Measurements from ENCODE around the gene MYLK2.

MYLK2 gene

DNA sequence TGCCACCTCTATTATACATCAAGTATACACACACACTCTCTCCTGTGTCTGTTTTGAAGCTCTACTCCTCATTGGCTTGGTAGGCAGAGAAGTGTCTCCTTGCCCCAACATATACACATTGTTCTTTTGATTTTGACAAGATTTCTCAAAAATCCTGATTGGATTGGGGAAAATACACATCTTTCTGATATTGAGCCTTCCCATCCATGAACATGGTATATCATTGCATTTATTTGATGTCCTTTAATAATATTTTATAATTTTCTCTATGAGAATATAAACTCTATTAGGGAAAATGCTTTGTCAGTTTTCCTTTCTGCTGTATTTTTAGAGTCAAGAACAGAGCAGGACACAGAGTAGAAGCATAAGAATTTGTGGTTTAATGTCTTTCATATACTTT, 58.5 kb downstream of the MYLK2 start:
- Histone ChIP-seq H3K4me1 (ENCODE audit: control insufficient read depth in 2 of 2, insufficient read depth in 1 of 2, low read depth in 1 of 2, low read length in 2 of 2) (no peaks in the 10 kb centered on the region), H4K91ac (ENCODE audit: low read depth, low read length, poor library complexity) (no peak overlapping the region), H2AFZ (ENCODE audit: low read length) (no peak overlapping the region), H3K36me3 (replicated peaks in 1 of 2; ENCODE audit: control insufficient read depth in 2 of 2, insufficient read depth in 2 of 2, low read length in 2 of 2) (peaks cover 0 to 20% of the 10 kb centered on the region in 2 donors), H3K4ac (ENCODE audit: low read length) (no peak overlapping the region), H3K9ac (ENCODE audit: low read depth, low read length, poor library complexity) (no peak overlapping the region), H3K14ac (ENCODE audit: low read length) (no peak overlapping the region), H3K4me3 (ENCODE audit: low read length in 2 of 2) (no peak overlapping the region), H3K23ac (ENCODE audit: low read depth, low read length, poor library complexity) (no peak overlapping the region), H3K9me3 (replicated peaks in 1 of 2; ENCODE audit: control insufficient read depth in 2 of 2, insufficient read depth in 1 of 2, low read depth in 1 of 2, low read length in 2 of 2) (no peaks in the 10 kb centered on the region), H3K4me2 (ENCODE audit: insufficient read depth, low read length, poor library complexity, severe bottlenecking) (no peak overlapping the region), H3K27me3 (ENCODE audit: control insufficient read depth in 3 of 3, insufficient read depth in 3 of 3, low read depth in 1 of 3, low read length in 3 of 3) (peaks cover 0 to 4% (median 0%) of the 10 kb centered on the region in 3 experiments), H2BK15ac (ENCODE audit: low read length) (no peak overlapping the region), H2AK5ac (ENCODE audit: low read depth, low read length) (no peak overlapping the region), H2BK120ac (ENCODE audit: low read depth, low read length) (no peak overlapping the region), H4K8ac (ENCODE audit: low read depth, low read length) (no peak overlapping the region), H3K27ac (replicated peaks; ENCODE audit: low read length) (no peak overlapping the region), H2BK12ac (ENCODE audit: low read length) (no peak overlapping the region), H2BK5ac (ENCODE audit: low read length) (no peak overlapping the region), H3K79me1 (ENCODE audit: low read depth, low read length) (no peaks in the 10 kb centered on the region), H3K18ac (ENCODE audit: low read length) (no peak overlapping the region)
- no peak for DNase-seq (ENCODE audit: low spot score)

GRCh38 chr20:31879143-31879987, 60.2 kb downstream of the MYLK2 start:
- H2AFZ ChIP-seq (ENCODE audit: low read length) = peak overlapping the region; percentile 95

GRCh38 chr20:31881945-31882344, 62.8 kb downstream of the MYLK2 start:
- DNase-seq (ENCODE audit: low spot score) = no peak
- Histone ChIP-seq H3K36me3 (replicated peaks in 1 of 2; ENCODE audit: control insufficient read depth in 2 of 2, insufficient read depth in 2 of 2, low read length in 2 of 2) (peaks cover 0 to 3% of the 10 kb centered on the region in 2 donors), H3K4me2 (ENCODE audit: insufficient read depth, low read length, poor library complexity, severe bottlenecking) (no peak overlapping the region), H3K23ac (ENCODE audit: low read depth, low read length, poor library complexity) (no peak overlapping the region), H2BK5ac (ENCODE audit: low read length) (no peak overlapping the region), H2BK15ac (ENCODE audit: low read length) (no peak overlapping the region), H3K27ac (replicated peaks; ENCODE audit: low read length) (no peak overlapping the region), H3K4me3 (ENCODE audit: low read length in 2 of 2) (no peak overlapping the region), H4K91ac (ENCODE audit: low read depth, low read length, poor library complexity) (no peak overlapping the region), H3K79me1 (ENCODE audit: low read depth, low read length) (no peaks in the 10 kb centered on the region), H3K18ac (ENCODE audit: low read length) (no peak overlapping the region), H3K4me1 (ENCODE audit: control insufficient read depth in 2 of 2, insufficient read depth in 1 of 2, low read depth in 1 of 2, low read length in 2 of 2) (no peaks in the 10 kb centered on the region), H2AFZ (ENCODE audit: low read length) (no peak overlapping the region), H3K9me3 (replicated peaks in 1 of 2; ENCODE audit: control insufficient read depth in 2 of 2, insufficient read depth in 1 of 2, low read depth in 1 of 2, low read length in 2 of 2) (no peaks in the 10 kb centered on the region), H3K9ac (ENCODE audit: low read depth, low read length, poor library complexity) (no peak overlapping the region), H3K14ac (ENCODE audit: low read length) (no peak overlapping the region), H2AK5ac (ENCODE audit: low read depth, low read length) (no peak overlapping the region), H2BK12ac (ENCODE audit: low read length) (no peak overlapping the region), H4K8ac (ENCODE audit: low read depth, low read length) (no peak overlapping the region), H3K4ac (ENCODE audit: low read length) (no peak overlapping the region), H3K27me3 (ENCODE audit: control insufficient read depth in 3 of 3, insufficient read depth in 3 of 3, low read depth in 1 of 3, low read length in 3 of 3) (no peaks in the 10 kb centered on the region), H2BK120ac (ENCODE audit: low read depth, low read length) (no peak overlapping the region)
- WGBS, 2 donors (ENCODE audit: extremely low coverage in 2 of 2, insufficient read length in 2 of 2, insufficient replicate concordance in 1 of 2) = no CpG with 5 or more reads among the region's 5 CpGs

More at GRCh38 chr20:31879143-31879987, 60.2 kb downstream of the MYLK2 start:
- peak overlapping the region; percentile 89 for H3K4me2 ChIP-seq (ENCODE audit: insufficient read depth, low read length, poor library complexity, severe bottlenecking)
- H3K9me3 ChIP-seq (replicated peaks in 1 of 2; ENCODE audit: control insufficient read depth in 2 of 2, insufficient read depth in 1 of 2, low read depth in 1 of 2, low read length in 2 of 2) = no peaks in the 10 kb centered on the region
- H3K36me3 ChIP-seq (replicated peaks in 1 of 2; ENCODE audit: control insufficient read depth in 2 of 2, insufficient read depth in 2 of 2, low read length in 2 of 2) = peaks cover 0 to 17% of the 10 kb centered on the region in 2 donors
- H3K23ac ChIP-seq (ENCODE audit: low read depth, low read length, poor library complexity) = peak overlapping the region; percentile 46
- H2BK120ac ChIP-seq (ENCODE audit: low read depth, low read length) = no peak overlapping the region
- H3K27ac ChIP-seq (replicated peaks; ENCODE audit: low read length) = no peak overlapping the region
- H2BK15ac ChIP-seq (ENCODE audit: low read length) = no peak overlapping the region
- no peak overlapping the region for H4K91ac ChIP-seq (ENCODE audit: low read depth, low read length, poor library complexity)
- H3K4me3 ChIP-seq (ENCODE audit: low read length in 2 of 2) = peak overlapping the region; percentile 67 to 79
- no peak overlapping the region for H2BK5ac ChIP-seq (ENCODE audit: low read length)
- no peaks in the 10 kb centered on the region for H3K79me1 ChIP-seq (ENCODE audit: low read depth, low read length)
- H4K8ac ChIP-seq (ENCODE audit: low read depth, low read length) = no peak overlapping the region
- no peak overlapping the region for H2AK5ac ChIP-seq (ENCODE audit: low read depth, low read length)
- H3K14ac ChIP-seq (ENCODE audit: low read length) = no peak overlapping the region
- H3K4me1 ChIP-seq (ENCODE audit: control insufficient read depth in 2 of 2, insufficient read depth in 1 of 2, low read depth in 1 of 2, low read length in 2 of 2) = no peaks in the 10 kb centered on the region
- whole genome bisulfite sequencing, 2 donors (ENCODE audit: extremely low coverage in 2 of 2, insufficient read length in 2 of 2, insufficient replicate concordance in 1 of 2) = no CpG with 5 or more reads among the region's 45 CpGs
- H3K27me3 ChIP-seq (ENCODE audit: control insufficient read depth in 3 of 3, insufficient read depth in 3 of 3, low read depth in 1 of 3, low read length in 3 of 3) = no peaks in the 10 kb centered on the region
- H3K9ac ChIP-seq (ENCODE audit: low read depth, low read length, poor library complexity) = peak overlapping the region; percentile 85
- peak overlapping the region; percentile 12 for H3K18ac ChIP-seq (ENCODE audit: low read length)
- H3K4ac ChIP-seq (ENCODE audit: low read length) = no peak overlapping the region
- DNase-seq (ENCODE audit: low spot score) = peak; percentile 92
- H2BK12ac ChIP-seq (ENCODE audit: low read length) = no peak overlapping the region

DNA sequence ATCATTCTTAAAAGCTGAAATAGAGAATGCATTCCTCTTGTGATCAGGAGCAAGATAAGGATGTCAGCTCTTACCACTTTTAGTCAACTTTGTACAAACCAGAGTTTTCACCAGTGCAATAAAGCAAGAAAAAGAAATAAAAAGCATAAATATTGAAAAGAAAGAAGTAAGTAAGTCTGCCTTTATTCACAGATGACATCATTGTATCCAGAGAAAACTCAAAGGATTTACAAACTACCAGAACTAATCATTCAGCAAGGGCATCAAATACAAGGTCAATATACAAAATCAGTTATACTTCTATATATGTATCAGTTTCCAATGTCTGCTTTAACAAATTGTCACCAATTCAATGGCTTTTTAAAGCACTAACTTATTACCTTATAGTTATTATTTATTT, 64.7 kb downstream of the MYLK2 start:
- Histone ChIP-seq H2BK120ac (ENCODE audit: low read depth, low read length) (no peak overlapping the region), H2AFZ (ENCODE audit: low read length) (no peak overlapping the region), H3K23ac (ENCODE audit: low read depth, low read length, poor library complexity) (no peak overlapping the region), H3K27ac (replicated peaks; ENCODE audit: low read length) (no peak overlapping the region), H2BK5ac (ENCODE audit: low read length) (no peak overlapping the region), H3K9me3 (replicated peaks in 1 of 2; ENCODE audit: control insufficient read depth in 2 of 2, insufficient read depth in 1 of 2, low read depth in 1 of 2, low read length in 2 of 2) (no peaks in the 10 kb centered on the region), H3K79me1 (ENCODE audit: low read depth, low read length) (no peaks in the 10 kb centered on the region), H3K4ac (ENCODE audit: low read length) (no peak overlapping the region), H3K9ac (ENCODE audit: low read depth, low read length, poor library complexity) (no peak overlapping the region), H2AK5ac (ENCODE audit: low read depth, low read length) (no peak overlapping the region), H3K4me3 (ENCODE audit: low read length in 2 of 2) (no peak overlapping the region), H2BK12ac (ENCODE audit: low read length) (no peak overlapping the region), H3K36me3 (replicated peaks in 1 of 2; ENCODE audit: control insufficient read depth in 2 of 2, insufficient read depth in 2 of 2, low read length in 2 of 2) (no peaks in the 10 kb centered on the region), H3K4me2 (ENCODE audit: insufficient read depth, low read length, poor library complexity, severe bottlenecking) (no peak overlapping the region), H3K27me3 (ENCODE audit: control insufficient read depth in 3 of 3, insufficient read depth in 3 of 3, low read depth in 1 of 3, low read length in 3 of 3) (no peaks in the 10 kb centered on the region), H4K8ac (ENCODE audit: low read depth, low read length) (no peak overlapping the region), H3K14ac (ENCODE audit: low read length) (no peak overlapping the region), H2BK15ac (ENCODE audit: low read length) (no peak overlapping the region), H3K4me1 (ENCODE audit: control insufficient read depth in 2 of 2, insufficient read depth in 1 of 2, low read depth in 1 of 2, low read length in 2 of 2) (no peaks in the 10 kb centered on the region), H4K91ac (ENCODE audit: low read depth, low read length, poor library complexity) (no peak overlapping the region), H3K18ac (ENCODE audit: low read length) (no peak overlapping the region)
- no peak for DNase-seq (ENCODE audit: low spot score)

All from neuronal stem cell (in vitro differentiated cells).